HG03103 (cell line): ENCODE data around the gene VNN1.
A peak's percentile ranks its signal among the peaks of the same experiment; 100 is the strongest.
"Not testable (repeated sequence)": the region's sequence is repeated elsewhere in the genome, so short reads cannot be mapped to it uniquely, and the experiment has no call there.

ENCODE experiments used
- ATAC-seq: cut with Tn5 transposase; IDR thresholded peaks from one replicate; pipeline ENCODE4 v1.9.1; 2021; ENCODE audit warnings: low read depth; ENCODE audit not compliant: unreplicated experiment

Gene VNN1

DNA sequence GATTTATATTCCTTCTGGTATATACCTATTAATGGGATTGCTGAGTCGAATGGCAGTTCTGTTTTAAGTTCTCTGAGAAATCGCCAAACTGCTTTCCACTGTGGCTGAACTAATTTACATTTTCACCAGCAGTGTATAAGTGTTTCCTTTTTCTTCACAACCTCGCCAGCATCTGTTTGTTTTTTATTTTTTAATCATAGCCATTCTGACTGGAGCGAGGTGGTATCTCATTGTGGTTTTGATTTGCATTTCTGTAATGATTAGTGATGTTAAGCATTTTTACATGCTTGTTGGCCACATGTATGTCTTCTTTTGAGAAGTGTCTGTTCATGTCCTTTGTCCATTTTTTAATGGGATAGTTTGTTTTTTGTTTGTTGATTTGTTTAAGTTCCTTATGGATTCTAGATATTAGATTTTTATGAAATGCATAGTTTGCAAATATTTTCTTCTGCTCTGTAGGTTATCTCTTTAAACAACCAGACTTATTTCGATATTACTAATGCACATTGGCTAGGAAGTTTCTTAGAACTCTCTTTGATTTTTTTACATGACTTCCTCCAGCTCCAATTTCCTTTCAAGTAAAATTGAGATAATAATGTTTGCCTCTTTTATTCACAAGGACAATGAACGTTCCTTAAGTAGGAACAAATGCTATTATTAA lies 12.2 kb upstream of the VNN1 start:
- ATAC-seq, result no peak

DNA sequence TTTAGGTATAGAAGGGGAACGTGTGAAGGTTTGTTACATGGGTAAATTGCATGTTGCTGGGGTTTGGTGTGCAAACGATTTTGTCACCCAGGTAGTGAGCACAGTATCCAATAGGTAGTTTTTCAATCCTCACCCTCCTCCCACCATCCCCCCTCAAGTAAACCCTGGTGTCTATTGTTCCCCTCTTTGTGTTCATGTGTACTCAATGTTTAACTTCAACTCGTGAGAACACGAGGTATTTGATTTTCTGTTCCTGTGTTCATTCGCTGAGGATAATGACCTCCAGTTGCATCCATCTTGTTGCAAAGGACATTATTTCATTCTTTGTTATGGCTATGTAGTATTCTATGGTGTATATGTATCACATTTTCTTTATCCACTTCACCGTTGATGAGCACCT lies 11.6 kb upstream of the VNN1 start:
- ATAC-seq, result no peak

DNA sequence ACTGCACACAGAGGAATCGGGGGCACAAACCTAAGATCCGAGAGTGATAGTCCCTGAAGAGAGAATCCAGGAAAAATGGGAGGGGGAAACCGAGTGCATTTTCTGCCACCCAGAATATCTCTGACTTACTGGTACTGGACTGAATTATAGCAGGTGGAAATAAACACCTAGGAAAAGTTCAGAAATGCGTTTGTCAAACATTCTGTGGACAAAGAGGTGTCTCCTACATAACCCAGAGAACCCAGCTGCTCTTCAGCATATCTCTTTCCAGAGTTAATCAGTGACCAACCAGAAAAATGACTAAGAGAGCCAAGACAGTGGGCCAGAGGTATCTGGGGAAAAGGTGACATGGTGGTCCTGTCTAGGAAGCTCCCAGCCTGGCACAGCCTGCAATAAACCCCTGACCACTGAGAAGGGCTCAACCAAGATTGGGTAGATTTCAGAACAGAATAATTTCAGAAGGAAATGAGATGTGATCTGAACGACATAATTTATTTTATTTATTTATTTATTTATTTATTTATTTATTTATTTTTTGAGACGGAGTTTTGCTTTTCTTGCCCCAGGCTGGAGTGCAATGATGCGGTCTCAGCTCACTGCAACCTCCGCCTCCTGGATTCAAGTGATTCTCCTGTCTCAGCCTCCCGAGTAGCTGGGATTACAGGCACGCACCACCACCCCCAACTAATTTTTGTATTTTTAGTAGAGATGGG lies 6.0 kb upstream of the VNN1 start:
- ATAC-seq, result no peak

DNA sequence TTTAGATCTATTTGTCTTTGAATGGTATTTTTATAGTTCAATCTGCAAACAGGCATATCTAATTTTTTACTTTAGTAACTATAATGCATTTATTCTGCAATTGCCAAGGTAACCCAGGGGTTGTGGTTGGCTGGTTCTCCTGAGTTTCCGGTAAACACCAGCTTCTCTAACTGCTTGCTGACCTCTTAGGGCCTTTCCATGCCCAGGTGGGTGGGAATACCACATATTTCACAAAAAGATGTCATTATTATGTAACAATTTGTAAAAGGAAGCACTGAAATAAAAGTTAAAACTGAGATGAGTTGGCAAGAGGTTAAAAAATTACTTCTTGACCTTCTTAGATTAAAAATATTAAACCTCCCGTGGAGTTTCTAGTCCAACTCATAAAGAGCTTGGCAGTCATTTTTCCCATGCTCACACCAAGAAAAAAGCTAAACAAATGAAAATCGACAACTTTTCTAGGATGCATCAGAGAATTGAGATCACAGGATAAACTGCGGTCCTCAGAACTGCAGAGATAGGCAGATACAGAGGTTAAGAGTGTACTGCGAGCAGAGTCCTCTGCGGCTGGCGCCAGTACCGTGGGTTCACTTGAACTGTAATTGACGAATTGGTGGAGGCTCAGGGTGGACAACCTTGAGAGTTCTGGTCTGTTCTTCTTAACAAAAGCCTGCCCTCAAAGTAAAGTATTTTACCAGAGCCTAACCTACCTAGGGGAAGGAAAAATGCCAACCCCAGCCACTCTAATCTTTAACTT lies 2.2 kb upstream of the VNN1 start:
- ATAC-seq, result no peak

DNA sequence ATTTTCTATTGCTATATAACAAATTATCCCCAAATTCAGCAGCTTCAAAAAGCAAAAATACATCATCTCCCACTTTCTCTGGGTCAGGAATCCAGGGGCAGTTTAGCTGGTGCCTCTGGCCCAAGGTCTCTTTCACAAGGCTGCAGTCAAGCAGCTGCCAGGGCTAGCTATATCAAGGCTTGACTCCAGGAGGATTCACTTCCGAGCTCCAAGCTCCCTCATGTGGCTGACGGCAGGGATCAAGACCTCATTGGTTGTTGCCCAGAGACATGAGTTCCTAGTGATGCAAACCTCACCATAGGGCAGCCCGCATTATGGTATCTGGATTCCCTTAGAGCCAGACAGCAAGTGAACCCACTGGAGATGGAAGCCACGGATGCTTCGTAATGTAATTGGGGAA lies 1.3 kb upstream of the VNN1 start:
- no peak for ATAC-seq

DNA sequence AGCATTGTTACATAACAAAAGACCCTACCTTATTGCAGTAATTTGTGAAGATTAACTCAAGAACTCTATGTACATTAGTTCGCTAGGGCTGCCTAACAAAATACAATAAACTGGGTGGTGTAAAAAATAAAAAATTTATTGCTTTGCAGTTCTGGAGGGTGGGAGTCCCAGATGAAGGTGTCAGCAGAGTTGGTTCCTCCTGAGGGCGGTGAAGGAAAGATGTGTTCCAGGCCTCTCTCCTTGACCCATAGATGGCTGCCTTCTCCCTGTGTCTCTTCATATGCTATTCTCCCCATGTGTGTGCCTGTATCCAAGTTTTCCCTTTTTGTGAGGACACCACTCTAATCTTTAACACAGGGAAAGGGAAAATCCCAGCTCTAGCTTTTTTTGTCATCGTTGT lies 305 bp upstream of the VNN1 start:
- no peak for ATAC-seq

DNA sequence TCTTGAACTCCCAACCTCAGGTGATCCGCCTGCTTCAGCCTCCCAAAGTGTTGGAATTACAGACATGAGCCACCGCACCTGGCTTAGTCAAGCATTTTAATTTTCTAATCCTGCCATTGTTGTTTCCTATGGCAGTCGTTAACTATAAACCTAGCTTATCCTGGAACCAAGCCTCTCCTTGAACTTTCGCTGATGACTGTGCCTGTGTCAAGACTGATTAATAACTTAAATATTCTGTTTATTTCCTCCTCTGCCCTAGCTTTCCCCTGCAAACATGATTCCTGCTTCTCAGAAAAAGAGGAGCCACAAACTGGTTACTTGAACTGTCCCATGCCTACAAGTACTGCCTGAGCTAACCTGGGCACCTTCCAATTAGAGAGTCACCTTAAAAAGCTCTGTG lies 1.5 kb downstream of the VNN1 start:
- no peak for ATAC-seq

DNA sequence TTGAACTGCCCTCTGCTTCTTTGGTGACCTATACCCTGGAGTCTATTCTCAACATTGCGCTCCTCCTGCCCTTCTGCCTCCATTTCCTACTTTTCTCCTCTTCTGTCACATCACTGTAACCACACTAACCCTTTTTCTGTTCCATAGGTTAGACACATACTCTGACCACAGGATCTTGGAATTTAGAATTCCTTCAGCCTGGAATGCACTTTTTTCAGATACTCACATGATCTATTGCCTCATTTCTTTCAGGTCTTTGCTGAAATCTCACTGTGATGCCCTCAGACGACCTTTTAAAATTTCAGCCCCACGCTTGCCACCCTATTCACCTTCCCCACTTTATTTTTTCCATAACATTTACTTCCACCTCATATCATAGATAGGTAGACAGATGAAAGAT lies 5.1 kb downstream of the VNN1 start:
- no peak for ATAC-seq

DNA sequence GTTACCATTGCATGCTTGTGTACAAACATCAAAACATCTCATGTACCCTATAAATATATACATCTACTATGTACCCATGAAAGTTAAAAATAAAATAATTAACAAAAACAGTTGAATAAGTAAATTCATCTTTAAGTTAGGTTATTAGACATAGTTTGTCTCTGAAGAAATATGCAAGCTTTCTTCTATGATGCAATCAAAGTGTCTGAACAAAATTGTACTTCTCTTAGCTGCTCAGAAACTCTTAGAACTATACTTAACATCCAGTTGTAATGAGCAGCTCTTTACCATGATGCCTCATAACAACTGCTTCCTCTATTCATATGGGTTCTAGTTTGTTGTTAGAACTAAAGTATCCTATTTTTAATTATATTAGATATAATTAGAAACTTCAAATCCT lies 5.9 kb downstream of the VNN1 start:
- no peak for ATAC-seq

DNA sequence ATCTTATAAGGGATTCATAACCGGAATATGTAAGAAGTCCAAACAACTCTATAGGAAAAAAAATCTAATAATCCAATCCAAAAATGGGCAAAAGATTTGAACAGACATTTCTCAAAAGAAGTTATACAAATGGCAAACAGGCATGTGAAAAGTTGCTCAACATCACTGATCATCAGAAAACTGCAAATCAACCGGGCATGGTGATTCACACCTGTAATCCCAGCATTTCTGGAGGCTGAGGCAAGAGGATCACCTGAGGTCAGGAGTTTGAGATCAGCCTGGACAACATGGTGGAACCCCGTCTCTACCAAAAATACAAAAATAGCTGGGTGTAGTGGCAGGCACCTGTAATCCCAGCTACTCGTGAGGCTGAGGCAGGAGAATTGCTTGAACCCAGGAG lies 7.1 kb downstream of the VNN1 start:
- not testable (repeated sequence) for ATAC-seq

DNA sequence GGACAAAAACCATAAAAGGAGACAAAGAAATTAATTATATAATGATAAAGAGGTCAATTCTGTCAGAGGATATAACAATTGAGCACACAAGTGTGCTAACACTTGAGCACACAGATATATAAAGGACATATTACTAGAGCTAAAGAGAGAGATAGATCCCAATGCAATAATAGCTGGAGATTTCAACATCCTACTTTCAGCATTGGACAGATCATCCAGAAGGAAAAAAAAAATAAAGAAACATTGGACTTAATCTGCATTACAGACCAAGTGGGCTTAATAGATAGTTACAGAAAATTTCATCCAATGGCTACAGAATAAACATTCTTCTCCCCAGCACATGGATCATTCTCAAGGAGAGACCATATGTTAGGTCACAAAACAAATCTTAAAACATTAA lies 9.9 kb downstream of the VNN1 start:
- ATAC-seq, result no peak

DNA sequence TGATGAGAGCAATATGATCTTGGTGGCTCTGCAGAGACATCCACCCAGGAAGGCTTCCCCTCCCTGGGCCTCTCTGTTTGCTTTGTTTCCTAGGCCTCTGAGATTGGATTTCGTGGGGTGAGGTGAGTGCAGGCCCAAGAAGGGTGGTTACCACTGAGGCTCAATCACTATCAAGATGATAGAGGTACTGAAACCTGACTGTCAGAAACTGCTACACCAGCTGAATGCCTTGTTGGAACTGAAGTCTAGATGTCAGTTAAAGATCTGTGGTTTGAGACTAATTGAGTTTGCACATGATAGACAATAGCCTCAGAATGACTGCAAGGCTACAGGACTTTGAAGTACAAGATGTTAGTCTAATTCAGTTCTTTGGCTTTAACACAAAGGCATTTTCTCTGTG lies 15.2 kb downstream of the VNN1 start:
- ATAC-seq, result peak; percentile 89

DNA sequence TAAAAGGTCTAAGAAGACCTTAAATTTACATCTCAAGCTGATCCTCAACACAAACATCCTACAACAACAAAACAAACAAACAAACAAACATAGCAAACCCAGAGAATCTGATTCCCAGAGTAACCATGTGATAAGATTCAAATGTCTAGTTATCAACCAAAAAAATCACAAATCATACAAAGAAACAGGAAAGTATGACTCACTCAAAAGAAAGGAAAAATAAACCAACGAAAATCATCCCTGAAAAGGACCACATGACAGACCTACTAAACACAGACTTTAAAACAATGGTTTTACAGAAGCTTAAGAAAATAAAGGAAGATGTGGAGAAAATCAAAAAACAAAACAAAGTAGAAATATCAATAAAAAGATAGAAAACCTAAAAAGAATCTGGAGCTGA lies 18.1 kb downstream of the VNN1 start:
- no peak for ATAC-seq

DNA sequence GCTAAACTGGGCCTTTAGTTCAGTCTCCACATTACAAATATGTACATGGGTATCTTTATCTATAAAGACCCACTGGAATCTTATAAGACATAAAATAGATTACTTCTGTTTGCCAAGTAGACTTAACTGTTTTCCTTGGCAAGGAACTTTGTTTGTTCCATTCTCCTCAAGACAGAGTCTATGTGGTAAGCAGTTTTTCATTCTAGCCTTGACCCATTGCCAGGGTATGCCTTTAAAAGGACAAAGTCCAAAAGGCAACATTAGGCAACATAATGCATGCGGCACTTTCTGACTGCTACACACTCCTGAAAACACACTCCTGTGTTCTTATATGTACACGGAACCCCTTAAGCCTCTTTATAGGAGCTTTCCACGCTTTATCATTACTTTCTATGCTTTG lies 20.4 kb downstream of the VNN1 start:
- no peak for ATAC-seq

DNA sequence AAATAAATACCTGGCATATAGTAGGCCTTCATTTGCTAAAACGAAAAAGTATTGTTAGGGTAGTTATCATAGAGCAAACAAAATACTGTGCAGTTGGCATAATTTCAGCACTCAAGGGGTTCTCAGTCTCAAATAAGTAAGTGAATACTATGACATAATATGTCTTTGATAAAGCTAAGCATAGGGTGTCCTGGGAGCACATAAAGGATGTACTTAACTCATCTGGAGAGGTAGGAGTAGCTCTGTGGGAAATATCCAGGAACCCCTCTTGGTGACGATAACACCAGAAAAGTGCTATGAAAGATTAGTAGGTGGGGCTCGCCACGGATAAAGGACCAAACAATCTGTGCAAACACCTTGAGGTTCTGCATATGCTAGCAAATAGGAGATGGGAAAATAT lies 23.2 kb downstream of the VNN1 start:
- no peak for ATAC-seq

DNA sequence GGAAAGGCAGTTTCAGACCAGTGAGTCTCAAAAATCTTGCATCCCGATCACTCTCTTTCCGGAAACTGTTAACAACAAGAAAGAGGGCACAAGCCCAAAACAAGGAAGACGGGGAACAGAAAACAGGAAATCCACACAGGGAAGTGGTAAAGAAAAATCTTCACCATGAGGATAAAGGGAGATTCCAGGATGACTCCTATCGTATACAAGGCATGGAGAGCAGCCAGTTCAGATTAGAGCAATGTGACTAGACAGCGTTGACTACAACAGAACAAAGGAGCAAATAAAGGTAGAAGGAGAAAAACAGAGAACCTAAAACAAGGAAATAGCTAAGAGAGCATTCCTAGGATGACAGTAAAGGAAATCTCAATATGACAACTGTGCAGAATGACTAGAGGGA lies 26.5 kb downstream of the VNN1 start:
- ATAC-seq, result no peak

DNA sequence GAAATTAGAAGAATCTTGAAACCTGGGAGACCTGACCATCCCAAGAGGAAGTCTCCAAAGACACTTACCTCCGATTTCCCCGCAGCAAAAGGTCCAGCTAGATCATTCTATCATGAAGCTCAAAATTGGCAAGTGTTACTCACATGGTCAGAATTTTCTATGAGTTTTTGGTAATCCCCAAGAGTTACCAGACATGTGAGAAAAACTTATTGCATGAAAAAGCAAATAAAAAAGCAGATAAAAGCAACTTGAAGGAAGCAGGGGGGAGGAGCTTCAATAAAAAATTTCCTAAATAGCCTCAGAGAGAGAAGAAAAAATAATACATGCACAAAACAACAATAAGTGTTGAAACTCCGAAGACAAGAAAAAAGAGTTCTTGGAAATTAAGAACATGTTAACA lies 27.3 kb downstream of the VNN1 start:
- no peak for ATAC-seq

DNA sequence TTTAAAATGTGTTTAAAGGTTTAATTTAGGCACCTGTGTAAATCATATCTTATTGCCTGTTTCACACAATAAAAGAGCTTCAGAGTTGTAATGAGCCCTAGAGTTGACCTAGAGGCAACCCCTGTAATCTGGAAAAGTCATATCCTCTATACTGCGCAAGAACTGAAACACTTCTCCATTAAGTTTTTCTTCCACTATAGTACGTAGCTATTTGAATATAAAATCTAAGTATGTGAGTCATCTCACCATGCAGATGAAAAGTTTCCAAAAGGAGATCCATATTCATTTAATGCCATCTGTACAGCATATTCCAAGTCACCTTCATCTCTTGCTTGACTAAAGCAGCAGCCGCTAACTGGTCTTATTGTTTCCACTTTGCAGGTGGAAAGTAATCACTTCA lies 28.8 kb downstream of the VNN1 start:
- no peak for ATAC-seq

DNA sequence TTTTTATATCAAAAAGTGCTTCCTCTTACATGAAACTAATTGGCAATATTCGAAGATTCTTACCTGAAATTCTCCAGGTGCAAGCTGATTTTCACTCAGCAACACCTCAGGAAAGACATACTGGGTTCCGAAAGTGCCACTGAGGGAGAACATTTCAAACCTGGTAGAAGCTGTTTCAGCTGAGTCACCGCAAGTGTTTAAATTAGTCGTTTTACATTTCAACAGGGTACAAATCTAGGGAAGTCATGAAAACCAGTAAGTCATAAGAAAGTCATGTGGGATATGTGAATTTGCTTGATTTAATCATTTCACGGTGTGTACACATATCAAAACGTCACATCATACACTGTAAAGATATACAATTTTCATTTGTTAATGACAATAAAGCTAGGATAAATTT lies 29.6 kb downstream of the VNN1 start:
- no peak for ATAC-seq

DNA sequence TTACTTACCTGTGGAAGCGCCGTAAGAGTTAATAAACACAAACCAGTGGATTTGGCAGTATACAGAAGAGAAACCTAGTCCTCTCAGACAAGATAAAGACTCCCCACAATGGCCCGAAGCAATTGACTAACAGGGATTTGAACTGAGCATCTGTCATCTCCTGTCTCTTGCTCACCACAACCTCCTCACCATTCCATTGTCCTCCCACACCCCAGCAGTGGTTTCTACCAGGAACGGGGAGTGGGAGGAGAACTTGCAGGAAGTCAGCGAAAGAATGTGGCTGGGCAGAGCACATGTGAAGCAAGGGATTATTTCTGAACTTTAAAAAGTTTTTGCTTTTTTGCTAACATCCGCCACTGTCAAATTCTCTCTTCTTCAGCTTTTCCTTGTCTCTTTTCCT lies 30.3 kb downstream of the VNN1 start:
- ATAC-seq, result no peak

DNA sequence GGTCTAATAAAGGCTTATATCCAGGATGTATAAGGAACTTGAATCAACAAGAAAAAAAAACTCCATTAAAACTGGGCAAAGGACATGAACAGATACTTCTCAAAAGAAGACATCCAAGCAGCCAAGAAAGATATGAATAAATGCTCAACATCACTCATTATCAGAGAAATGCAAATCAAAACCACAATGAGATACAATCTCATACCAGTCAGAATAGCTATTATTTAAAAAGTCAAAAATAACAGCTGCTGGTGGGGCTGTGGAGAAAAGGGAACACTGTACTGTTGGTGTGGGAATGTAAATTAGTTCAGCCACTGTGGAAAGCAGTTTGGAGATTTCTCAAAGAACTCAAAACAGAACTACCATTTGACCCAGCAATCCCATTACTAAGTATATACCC lies 34.8 kb downstream of the VNN1 start:
- ATAC-seq, result not testable (repeated sequence)

DNA sequence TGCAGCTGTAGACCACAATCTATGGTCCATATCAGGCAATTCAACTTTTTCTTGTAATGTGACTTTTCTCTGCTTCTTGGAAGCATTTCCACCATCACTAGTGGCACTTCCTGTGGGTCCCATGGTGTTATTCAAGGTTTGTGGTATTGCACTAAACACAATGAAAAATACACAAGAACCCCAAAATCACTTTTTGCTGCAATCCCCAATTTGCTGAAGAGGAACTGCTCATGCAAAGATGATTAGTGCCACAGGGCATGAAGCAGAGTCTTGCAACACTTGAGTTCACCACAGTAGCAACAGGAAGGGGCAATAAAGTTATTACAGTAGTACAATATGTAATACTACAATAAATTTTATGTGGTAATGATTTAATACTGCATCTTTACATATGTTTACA lies 38.1 kb downstream of the VNN1 start:
- no peak for ATAC-seq
